ENCODE results near the gene PDE8A. TPM values are rescaled to one million over a fixed set of nuclear protein-coding genes. Genes with fewer than 3 reads are reported as not detected.

PDE8A gene
- total RNA-seq, 1 experiment from 2014 or later: 65.9 TPM

DNA sequence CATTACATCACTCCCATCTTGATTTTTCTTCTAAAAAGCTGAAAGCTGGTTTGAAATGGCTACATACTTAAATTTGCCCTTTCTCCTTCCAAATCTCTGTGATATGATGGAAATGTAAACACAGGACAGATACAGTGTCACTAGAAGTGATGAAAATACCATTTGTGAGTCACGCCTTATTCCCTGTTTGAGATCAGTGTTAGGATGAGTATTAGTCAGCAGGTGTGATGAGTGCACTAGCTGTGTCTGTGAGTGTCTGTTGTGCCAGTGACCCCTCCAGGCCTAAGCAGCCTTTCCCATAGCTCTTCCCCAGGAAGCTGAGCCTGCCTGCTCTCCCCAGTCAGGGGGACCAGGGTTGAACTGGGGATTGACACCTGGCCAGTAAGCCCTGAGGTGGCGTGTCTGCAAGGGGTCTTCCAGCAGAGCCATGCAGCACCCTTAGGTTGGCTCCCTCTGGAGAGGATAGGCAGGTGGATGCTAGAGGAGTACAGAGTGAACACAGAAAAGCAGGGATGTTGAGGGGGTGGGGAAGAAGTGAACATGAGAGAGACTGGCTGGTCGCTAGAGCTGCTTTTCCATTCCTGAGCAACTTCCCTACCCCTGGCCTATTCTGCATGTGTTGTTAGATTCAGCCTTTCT lies 92.0 kb downstream of the PDE8A start:
- peaks cover 5% of the 10 kb centered on the region for H3K36me3 Mint-ChIP-seq (ENCODE audit: insufficient read depth, unreplicated experiment)
- intact Hi-C loops (cut with micrococcal nuclease; ENCODE audit: unreplicated experiment): no loop called here
- no peak overlapping the region for H3K4me3 Mint-ChIP-seq (ENCODE audit: low read depth, unreplicated experiment)
- H3K27me3 Mint-ChIP-seq (ENCODE audit: unreplicated experiment): no peaks in the 10 kb centered on the region
- TF ChIP-seq, protein P1, sequence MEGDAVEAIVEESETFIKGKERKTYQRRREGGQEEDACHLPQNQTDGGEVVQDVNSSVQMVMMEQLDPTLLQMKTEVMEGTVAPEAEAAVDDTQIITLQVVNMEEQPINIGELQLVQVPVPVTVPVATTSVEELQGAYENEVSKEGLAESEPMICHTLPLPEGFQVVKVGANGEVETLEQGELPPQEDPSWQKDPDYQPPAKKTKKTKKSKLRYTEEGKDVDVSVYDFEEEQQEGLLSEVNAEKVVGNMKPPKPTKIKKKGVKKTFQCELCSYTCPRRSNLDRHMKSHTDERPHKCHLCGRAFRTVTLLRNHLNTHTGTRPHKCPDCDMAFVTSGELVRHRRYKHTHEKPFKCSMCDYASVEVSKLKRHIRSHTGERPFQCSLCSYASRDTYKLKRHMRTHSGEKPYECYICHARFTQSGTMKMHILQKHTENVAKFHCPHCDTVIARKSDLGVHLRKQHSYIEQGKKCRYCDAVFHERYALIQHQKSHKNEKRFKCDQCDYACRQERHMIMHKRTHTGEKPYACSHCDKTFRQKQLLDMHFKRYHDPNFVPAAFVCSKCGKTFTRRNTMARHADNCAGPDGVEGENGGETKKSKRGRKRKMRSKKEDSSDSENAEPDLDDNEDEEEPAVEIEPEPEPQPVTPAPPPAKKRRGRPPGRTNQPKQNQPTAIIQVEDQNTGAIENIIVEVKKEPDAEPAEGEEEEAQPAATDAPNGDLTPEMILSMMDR (IDR thresholded peaks at IDR 0.05; ENCODE audit: unreplicated experiment): no peak
- H3K4me1 Mint-ChIP-seq (ENCODE audit: low read depth, unreplicated experiment): peaks cover 8% of the 10 kb centered on the region
- DNase-seq: no peak
- BruUV-seq (replicated peaks): no TSS peak
- H3K9me3 Mint-ChIP-seq (ENCODE audit: low read depth, unreplicated experiment): no peaks in the 10 kb centered on the region
- CTCF ChIA-PET: interaction anchor here (0.8 kb wide), 1 partner anchor 16 kb away, joined by 3 read pairs; no protein-coding TSS in a partner anchor
- H3K27ac Mint-ChIP-seq (ENCODE audit: unreplicated experiment): no peak overlapping the region

DNA sequence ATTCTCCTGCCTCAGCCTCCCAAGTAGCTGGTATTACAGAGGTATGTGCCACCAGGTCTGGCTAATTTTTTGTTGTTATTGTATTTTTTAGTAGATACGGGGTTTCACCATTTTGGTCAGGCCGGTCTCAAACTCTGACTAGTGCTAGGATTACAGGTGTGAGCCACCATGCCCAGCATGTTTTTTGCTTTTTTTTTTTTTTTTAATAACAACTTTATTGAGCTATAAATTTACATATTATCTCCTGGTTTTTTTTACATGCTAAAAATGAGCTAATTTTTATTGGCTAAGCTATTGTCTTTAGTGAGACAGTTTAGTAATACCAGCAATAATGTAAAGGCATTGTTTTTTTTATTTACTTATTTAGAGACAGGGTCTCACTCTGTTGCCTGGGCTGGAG lies 105.2 kb downstream of the PDE8A start:
- Mint-ChIP-seq H3K27me3 (ENCODE audit: unreplicated experiment) (no peaks in the 10 kb centered on the region), H3K27ac (ENCODE audit: unreplicated experiment) (no peak overlapping the region), H3K9me3 (ENCODE audit: low read depth, unreplicated experiment) (no peaks in the 10 kb centered on the region), H3K4me1 (ENCODE audit: low read depth, unreplicated experiment) (no peaks in the 10 kb centered on the region), H3K4me3 (ENCODE audit: low read depth, unreplicated experiment) (no peak overlapping the region), H3K36me3 (ENCODE audit: insufficient read depth, unreplicated experiment) (peaks cover 21% of the 10 kb centered on the region)
- DNase-seq: no peak
- CTCF ChIA-PET: no interaction called here
- intact Hi-C loops (cut with micrococcal nuclease; ENCODE audit: unreplicated experiment): no loop called here
- TF ChIP-seq, protein P1 (IDR thresholded peaks at IDR 0.05; ENCODE audit: unreplicated experiment): no peak
- no TSS peak for BruUV-seq (replicated peaks)

DNA sequence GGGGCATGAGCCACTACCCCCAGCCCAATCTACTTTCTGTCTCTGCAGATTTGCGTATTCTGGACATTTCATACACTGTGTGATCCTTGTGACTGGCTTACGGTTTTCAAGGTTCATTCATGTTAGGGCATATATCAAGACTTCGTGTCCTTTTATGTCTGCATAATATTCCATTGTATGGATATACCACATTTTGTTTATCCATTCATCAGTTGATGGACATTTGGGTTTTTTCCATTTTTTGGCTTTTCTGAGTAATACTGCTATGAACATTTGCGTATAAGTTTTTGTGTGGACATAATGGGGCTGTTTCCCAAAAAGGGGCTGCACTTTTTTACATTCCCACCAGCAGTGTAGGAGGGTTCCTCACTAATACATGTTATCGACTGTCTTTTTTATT lies 106.6 kb downstream of the PDE8A start:
- peaks cover 30% of the 10 kb centered on the region for H3K36me3 Mint-ChIP-seq (ENCODE audit: insufficient read depth, unreplicated experiment)
- intact Hi-C loops (cut with micrococcal nuclease; ENCODE audit: unreplicated experiment): no loop called here
- no peaks in the 10 kb centered on the region for H3K27me3 Mint-ChIP-seq (ENCODE audit: unreplicated experiment)
- H3K4me1 Mint-ChIP-seq (ENCODE audit: low read depth, unreplicated experiment): no peaks in the 10 kb centered on the region
- no peak for DNase-seq
- H3K27ac Mint-ChIP-seq (ENCODE audit: unreplicated experiment): no peak overlapping the region
- TF ChIP-seq, protein P1 (IDR thresholded peaks at IDR 0.05; ENCODE audit: unreplicated experiment): no peak
- no peaks in the 10 kb centered on the region for H3K9me3 Mint-ChIP-seq (ENCODE audit: low read depth, unreplicated experiment)
- CTCF ChIA-PET: no interaction called here
- no peak overlapping the region for H3K4me3 Mint-ChIP-seq (ENCODE audit: low read depth, unreplicated experiment)
- no TSS peak for BruUV-seq (replicated peaks)

DNA sequence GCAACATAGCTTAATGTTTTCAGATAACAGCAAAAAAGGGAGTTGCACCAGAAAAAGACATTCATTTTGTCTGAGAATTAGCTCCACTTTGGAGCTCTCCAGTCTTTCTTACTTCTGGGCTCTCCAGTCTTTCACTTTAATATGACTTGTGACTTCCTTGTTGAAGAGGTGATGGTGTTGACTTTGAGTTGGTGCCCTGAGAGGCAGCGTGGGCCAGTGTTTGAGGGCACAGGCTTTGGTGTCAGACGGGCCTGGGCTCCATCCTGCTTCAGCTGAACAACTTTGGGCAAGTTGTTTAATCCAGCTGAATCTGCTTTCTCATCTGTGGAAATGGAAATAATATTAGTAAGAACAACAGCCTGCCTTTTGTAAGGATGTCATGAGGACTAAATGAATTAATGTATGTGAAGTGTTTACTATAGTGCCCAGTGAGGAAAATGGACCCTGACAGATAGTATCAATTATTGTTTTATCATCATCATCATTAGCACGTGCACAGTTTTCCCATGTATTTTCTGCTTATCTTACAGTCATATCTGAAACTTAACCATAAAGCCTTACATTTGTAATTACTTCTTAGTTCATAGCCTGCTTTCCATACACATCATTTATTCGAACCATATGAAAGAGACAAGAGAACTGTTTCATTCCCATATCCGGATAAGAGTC lies 108.4 kb downstream of the PDE8A start:
- intact Hi-C loops (cut with micrococcal nuclease; ENCODE audit: unreplicated experiment): loop anchor here (10.0 kb wide), 1 partner anchor 65 kb away; no protein-coding TSS in a partner anchor
- CTCF ChIA-PET: interaction anchor here (0.7 kb wide), 2 partner anchors 10 to 17 kb away, joined by 3 to 4 read pairs; no protein-coding TSS in a partner anchor
- Mint-ChIP-seq H3K27ac (ENCODE audit: unreplicated experiment) (no peak overlapping the region), H3K4me1 (ENCODE audit: low read depth, unreplicated experiment) (no peaks in the 10 kb centered on the region), H3K36me3 (ENCODE audit: insufficient read depth, unreplicated experiment) (peaks cover 26% of the 10 kb centered on the region), H3K4me3 (ENCODE audit: low read depth, unreplicated experiment) (no peak overlapping the region), H3K9me3 (ENCODE audit: low read depth, unreplicated experiment) (no peaks in the 10 kb centered on the region), H3K27me3 (ENCODE audit: unreplicated experiment) (no peaks in the 10 kb centered on the region)
- TF ChIP-seq, protein P1 (IDR thresholded peaks at IDR 0.05; ENCODE audit: unreplicated experiment): no peak
- no peak for DNase-seq
- BruUV-seq (replicated peaks): no TSS peak

All from Calu3 (cell line).